Aorta (tissue), 5 donors: Measurements from ENCODE around the gene PICK1. TPM values are rescaled to one million over a fixed set of nuclear protein-coding genes. Genes with fewer than 3 reads are reported as not detected.

Experiments
- ATAC-seq: fragments of 200-7000 bp; cut with Tn5 transposase; one replicate; pipeline ENCODE4 v1.9.1; 2022; ENCODE audit warnings: moderate library complexity; ENCODE audit not compliant: low FRiP score
- DNase-seq, 2 donors: peaks; one replicate each; pipeline ENCODE4 v3.0.0-alpha.2; 2020
- H3K27ac ChIP-seq, 2 donors: one replicate each; pipeline ENCODE4 v1.5.1; 2013; ENCODE audit warnings: low read length in 2 of 2, mild to moderate bottlenecking in 2 of 2, moderate library complexity in 2 of 2, control low read depth in 1 of 2, inconsistent platforms in 1 of 2, low read depth in 1 of 2
- H3K27me3 ChIP-seq, 2 donors: one replicate each; pipeline ENCODE4 v1.6.1; 2013; ENCODE audit warnings: control low read depth in 1 of 2, low read length in 1 of 2, mild to moderate bottlenecking in 1 of 2, moderate library complexity in 1 of 2; ENCODE audit not compliant: insufficient read depth in 2 of 2, control insufficient read depth in 1 of 2
- H3K36me3 ChIP-seq, 2 donors: one replicate each; pipeline ENCODE4 v1.6.1; 2013; ENCODE audit warnings: control low read depth in 1 of 2, low read length in 1 of 2, mild to moderate bottlenecking in 1 of 2; ENCODE audit not compliant: insufficient read depth in 2 of 2, control insufficient read depth in 1 of 2
- H3K4me1 ChIP-seq, 2 donors: one replicate each; pipeline ENCODE4 v1.6.1; 2013; ENCODE audit warnings: low read length in 2 of 2, control low read depth in 1 of 2, mild to moderate bottlenecking in 1 of 2, moderate library complexity in 1 of 2; ENCODE audit not compliant: insufficient read depth in 2 of 2, control insufficient read depth in 1 of 2
- H3K4me3 ChIP-seq, 2 donors: one replicate each; pipeline ENCODE4 v1.5.1; 2013; ENCODE audit warnings: low read length in 2 of 2, control low read depth in 1 of 2, mild to moderate bottlenecking in 1 of 2
- H3K9me3 ChIP-seq: one replicate; pipeline ENCODE4 v1.6.1; 2013; ENCODE audit warnings: mild to moderate bottlenecking, low read length; ENCODE audit not compliant: control insufficient read depth
- WGBS, 2 donors: extraction: QIAGEN DNeasy Blood & Tissue Kit; methylation state at CpG; one replicate each; pipeline ENCODE4 v1.1.7; 2013; 5-methylcytosine and 5-hydroxymethylcytosine counted together
- intact Hi-C, 2 donors: fragments of 100-400 bp; cut with DNase I; formaldehyde crosslinking; loops; one replicate each; pipeline versions ENCODE4 v1.14.2 to v1.15.0; 2022
- polyA plus RNA-seq, 2 donors: library from polyadenylated mRNA; stranded (reverse); fragments of 200-250 nt; gene quantifications; one replicate each; pipeline ENCODE4 v1.2.3, GENCODE V29; 2013
- total RNA-seq, 2 donors: library from RNA; stranded (reverse); fragmentation: NEBNext Ultra II Directional; extraction: Animal tissue kit (Norgen Biotek cat#: 25700); gene quantifications; one replicate each; pipeline ENCODE4 v1.2.1, GENCODE V29; 2021
- donor health status: healthy with polysubstance abuse.
- donor health status: Bipolar disorder and iron deficiency.
- donor health status: DM: no; HTN: no; CAD: no.
- donor health status: DM: no; HTN: no; CAD: no.
- donor health status: DM: yes; HTN: yes; CAD: no.

The PICK1 gene
- total and polyA plus RNA-seq, 4 donors, result 9.5 to 46.2 (median 25.7) TPM

DNA sequence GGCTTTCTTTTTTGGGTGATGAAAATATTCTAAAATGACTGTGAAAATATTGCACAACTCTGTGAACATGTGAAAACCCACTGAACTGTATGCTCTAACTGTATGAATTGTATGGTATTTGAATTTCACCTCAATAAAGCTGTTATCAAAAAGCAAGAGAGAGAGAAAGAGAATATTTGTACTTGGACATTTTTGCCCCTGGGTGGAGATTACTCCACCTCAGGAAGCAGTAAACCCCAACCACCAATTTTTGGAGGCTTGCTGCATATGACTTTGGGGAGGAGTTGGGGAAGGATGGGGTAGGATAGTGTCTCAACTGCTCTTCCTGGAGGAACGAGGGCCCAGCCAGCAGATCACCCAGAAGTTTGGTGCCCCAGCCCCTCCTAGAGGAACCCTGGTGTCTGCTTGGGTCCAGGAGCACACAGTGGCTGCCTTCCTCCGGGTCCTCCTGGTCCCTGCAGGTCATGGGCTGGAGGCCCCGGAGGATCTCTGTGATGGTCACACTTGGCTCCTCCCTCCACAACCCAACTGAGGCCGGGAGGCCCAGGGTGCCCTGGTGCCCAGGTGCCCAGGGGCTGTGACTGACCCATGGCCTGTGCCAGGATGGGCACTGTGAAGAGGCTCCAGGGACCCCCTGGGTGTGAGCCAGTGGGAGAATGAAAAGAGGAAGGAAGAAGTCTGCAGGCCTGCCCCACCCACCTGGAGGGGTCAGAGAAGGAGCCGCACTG lies 15.3 kb upstream of the PICK1 start:
- 85 to 90% methylated on average over 5 of the region's 5 CpGs for WGBS, 2 donors
- ATAC-seq (no peak), DNase-seq (no peak)

DNA sequence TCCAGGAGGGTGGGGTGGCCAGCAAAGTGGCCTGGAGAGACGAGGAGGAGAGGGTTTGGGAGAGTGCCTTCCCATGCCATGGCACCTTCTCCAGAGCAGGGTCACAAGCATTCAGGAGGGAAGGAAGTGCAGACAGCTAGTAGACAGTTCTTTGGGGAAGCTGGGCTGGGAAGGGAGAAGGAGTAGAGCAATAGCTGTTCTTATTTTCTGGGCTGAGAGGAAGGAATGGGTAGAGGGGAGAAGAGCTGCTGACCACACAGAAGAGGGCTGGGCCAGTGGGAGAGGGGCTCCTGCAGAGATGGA lies 14.8 kb upstream of the PICK1 start:
- intact Hi-C loops, result no loop called here
- WGBS, 2 donors, result 86 to 100% methylated on average over 1 of the region's 1 CpG
- Histone ChIP-seq H3K27me3 (no peaks in the 10 kb centered on the region), H3K4me3 (no peak overlapping the region), H3K4me1 (no peaks in the 10 kb centered on the region), H3K36me3 (no peaks in the 10 kb centered on the region), H3K9me3 (no peaks in the 10 kb centered on the region), H3K27ac (no peak overlapping the region)
- DNase-seq (no peak), ATAC-seq (no peak)

More for the DNA sequence above, 15.3 kb upstream of the PICK1 start:
- intact Hi-C loops, result no loop called here
- Histone ChIP-seq H3K9me3 (no peaks in the 10 kb centered on the region), H3K27me3 (no peaks in the 10 kb centered on the region), H3K4me3 (no peak overlapping the region), H3K27ac (no peak overlapping the region), H3K4me1 (no peaks in the 10 kb centered on the region), H3K36me3 (no peaks in the 10 kb centered on the region)

DNA sequence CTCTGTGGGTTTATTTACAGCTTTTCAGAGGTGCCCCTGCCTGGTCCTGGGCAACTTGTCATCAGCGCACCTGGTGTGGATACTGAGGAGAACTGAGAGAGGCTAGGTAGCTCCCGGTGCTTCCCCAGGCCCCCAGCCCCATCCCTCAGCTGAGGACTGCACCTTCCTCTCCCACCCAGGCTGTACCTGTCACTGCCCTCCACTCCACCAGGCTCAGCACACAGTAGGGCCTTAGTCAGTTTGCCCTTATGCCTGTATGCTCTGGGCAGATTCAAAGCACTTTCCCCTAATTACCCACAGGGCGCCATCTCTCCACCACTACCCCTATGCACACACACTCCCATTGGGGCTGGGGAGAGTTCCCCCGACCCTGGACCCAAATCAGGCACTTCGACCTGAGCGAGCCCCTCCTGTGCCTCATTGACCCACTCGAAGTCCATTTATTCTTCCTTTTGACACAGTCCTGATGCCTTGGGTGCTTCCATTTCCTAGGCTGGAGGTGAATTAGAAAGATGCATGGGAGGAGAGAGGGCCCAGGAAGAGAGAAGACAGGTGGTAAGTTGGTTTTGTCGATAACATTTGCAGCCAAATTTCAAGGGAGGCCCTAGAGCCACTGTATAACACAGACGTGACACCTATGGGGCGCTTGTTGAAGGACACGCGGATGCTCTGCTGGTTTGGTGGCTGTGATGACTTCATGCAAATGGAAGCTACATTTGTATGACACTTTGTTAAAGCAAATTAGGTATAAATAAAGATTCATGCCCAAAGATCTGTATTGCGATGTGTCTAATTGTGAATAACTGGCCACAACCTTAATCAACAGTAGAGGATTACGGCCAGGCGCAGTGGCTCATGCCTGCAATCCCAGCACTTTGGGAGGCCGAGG lies 13.8 kb upstream of the PICK1 start:
- H3K4me1 ChIP-seq, result no peaks in the 10 kb centered on the region
- no peaks in the 10 kb centered on the region for H3K27me3 ChIP-seq
- no peak overlapping the region for H3K27ac ChIP-seq
- intact Hi-C loops, result no loop called here
- H3K36me3 ChIP-seq, result no peaks in the 10 kb centered on the region
- 92 to 94% methylated on average over 16 of the region's 16 CpGs for WGBS, 2 donors
- H3K9me3 ChIP-seq, result no peaks in the 10 kb centered on the region
- no peak overlapping the region for H3K4me3 ChIP-seq
- DNase-seq (no peak), ATAC-seq (no peak)

DNA sequence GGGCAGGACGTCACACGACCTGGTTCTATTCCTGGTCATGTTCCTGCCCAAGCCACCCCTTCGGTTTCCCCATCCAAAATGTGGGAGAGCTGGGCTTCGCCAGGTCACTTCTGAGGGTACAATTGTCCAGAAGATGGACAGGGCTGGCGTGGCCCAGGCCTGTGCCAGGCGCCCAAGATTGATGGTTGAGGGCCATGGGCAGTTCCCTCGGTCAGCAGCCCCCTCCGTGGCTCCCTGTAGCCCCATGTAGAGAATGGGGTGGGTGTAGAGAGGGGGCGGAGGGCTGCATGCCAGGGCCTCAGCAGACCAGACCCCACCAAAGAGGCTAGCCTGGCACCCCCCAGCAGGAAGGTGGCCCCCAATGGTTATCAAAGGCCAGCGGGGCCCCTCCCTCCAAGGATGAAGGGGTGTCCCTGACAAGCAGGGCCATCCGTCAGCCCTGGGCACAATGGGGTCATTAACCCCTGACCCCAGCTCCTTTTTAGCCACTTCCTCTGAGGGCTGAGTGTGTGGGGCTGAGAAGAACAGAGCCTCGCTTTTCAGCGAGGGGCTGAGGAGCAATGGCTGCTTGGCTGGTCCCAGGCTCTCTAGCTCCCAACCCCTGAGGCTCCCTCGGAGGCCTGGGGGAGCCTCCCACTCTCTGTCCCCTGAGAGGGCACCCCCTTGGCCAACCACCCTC lies 11.0 kb upstream of the PICK1 start:
- intact Hi-C loops, result no loop called here

DNA sequence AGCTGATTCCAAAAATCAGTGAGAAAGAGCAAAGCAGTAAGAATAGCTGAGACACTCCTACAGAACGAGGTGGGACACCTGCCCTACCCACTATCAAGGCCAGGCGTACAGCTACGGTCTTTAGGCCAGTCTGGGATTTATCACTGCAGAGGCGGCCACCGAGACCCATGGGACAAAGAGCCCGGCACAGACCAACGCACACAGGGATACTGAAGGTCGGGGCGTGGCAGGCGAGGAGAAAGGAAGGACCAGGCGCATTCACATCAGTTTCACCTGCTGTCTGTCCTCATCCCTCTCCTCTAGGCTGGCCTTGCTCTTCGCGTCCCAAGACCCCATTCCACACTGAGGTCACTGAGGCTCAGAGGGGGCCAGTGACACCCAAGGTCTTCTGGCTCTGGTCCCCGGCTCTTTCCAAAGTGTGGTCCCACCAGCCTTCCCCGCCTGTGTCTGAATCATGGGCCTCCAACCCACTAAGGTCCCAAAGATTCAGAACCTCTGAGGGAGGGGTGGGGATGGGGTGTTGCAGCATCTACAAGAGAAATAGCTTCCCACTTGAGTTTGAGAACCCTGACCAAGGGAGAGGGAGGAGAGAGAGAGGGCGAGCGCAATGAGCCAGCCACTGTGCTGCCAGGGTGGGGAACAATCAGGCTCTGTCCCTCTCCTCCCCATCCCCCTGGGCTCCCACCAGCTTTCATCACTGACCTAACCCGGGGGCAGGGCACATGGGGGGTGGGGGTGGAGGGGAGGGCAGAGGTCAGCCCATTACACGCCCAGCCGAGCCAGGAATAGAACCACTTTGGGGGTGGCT lies 7.2 kb upstream of the PICK1 start:
- Histone ChIP-seq H3K9me3 (no peaks in the 10 kb centered on the region), H3K36me3 (no peaks in the 10 kb centered on the region), H3K4me1 (no peaks in the 10 kb centered on the region), H3K4me3 (no peak overlapping the region), H3K27me3 (no peaks in the 10 kb centered on the region), H3K27ac (no peak overlapping the region)
- intact Hi-C loops, result loop anchor here (5.0 kb wide), 1 partner anchor 302 kb away; no protein-coding TSS in a partner anchor
- ATAC-seq, result no peak
- WGBS, 2 donors, result 83% methylated on average over 18 to 20 of the region's 20 CpGs
- DNase-seq, result no peak

More for the DNA sequence above, 11.0 kb upstream of the PICK1 start:
- no peak overlapping the region for H3K4me3 ChIP-seq
- H3K27me3 ChIP-seq, result no peaks in the 10 kb centered on the region
- H3K36me3 ChIP-seq, result no peaks in the 10 kb centered on the region
- ATAC-seq (no peak), DNase-seq (no peak)
- H3K27ac ChIP-seq, result no peak overlapping the region
- H3K4me1 ChIP-seq, result no peaks in the 10 kb centered on the region
- no peaks in the 10 kb centered on the region for H3K9me3 ChIP-seq
- 74 to 75% methylated on average over 14 of the region's 14 CpGs for WGBS, 2 donors

DNA sequence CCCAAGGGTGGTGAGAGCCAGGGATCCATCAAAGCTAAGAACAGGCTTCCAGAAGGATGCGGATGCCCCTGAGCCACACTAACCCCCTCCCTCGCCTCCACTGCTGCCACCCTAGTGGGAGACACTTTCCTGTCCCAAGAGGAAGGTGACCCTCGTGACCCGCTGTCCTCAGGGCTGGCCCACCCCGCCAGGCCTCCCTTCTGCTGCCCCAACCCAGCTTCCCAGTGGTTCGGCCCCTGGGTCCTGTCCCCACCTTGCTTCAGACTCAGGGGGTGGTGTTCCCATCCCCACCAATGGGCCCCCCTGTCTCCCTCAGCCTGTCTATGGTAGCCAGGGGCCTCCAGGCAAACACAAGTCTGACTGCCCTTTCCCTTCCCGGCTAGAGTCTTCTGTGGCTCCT lies 6.5 kb upstream of the PICK1 start:
- H3K4me1 ChIP-seq, result no peaks in the 10 kb centered on the region

DNA sequence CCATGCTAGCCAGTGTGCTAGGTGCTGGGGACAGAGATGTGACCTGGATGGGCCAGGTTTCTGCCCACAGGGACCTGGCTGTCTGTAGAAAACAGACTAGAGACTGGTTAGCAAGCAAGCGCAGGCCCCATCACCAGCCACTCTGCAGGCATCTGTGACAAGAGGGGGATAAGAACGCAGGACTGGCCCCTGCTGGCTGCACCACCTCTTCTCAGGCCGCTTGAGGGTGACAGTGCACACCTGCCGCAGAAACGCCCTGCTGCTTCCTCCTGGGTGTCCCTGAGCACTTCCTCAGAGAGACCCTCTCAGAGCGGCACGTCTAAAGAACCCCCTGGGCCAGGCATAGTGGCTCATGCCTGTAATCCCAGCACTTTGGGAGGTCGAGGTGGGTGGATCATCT lies 5.9 kb upstream of the PICK1 start:
- no peak for DNase-seq
- ATAC-seq, result no peak
- no peaks in the 10 kb centered on the region for H3K36me3 ChIP-seq
- no peaks in the 10 kb centered on the region for H3K9me3 ChIP-seq
- H3K27me3 ChIP-seq, result no peaks in the 10 kb centered on the region
- H3K4me1 ChIP-seq, result no peaks in the 10 kb centered on the region
- 82 to 87% methylated on average over 8 of the region's 8 CpGs for WGBS, 2 donors
- H3K4me3 ChIP-seq, result no peak overlapping the region
- no peak overlapping the region for H3K27ac ChIP-seq
- intact Hi-C loops, result loop anchor here (5.0 kb wide), 1 partner anchor 301 kb away; no protein-coding TSS in a partner anchor

More for the DNA sequence above, 6.5 kb upstream of the PICK1 start:
- Histone ChIP-seq H3K9me3 (no peaks in the 10 kb centered on the region), H3K36me3 (no peaks in the 10 kb centered on the region), H3K27ac (no peak overlapping the region), H3K4me3 (no peak overlapping the region), H3K27me3 (no peaks in the 10 kb centered on the region)
- ATAC-seq (no peak), DNase-seq (no peak)
- 88 to 92% methylated on average over 6 to 7 of the region's 7 CpGs for WGBS, 2 donors
- intact Hi-C loops, result loop anchor here (5.0 kb wide), 1 partner anchor 302 kb away; no protein-coding TSS in a partner anchor
